Left lung (tissue), 10 donors: ENCODE results near the gene CPM. TPM values are rescaled to one million over a fixed set of nuclear protein-coding genes. Genes with fewer than 3 reads are reported as not detected.
A peak's percentile ranks its signal among the peaks of the same experiment; 100 is the strongest.

Source experiments
- ATAC-seq: fragments of 200-7000 bp; cut with Tn5 transposase; one replicate; pipeline ENCODE4 v1.9.1; 2020; ENCODE audit warnings: moderate library complexity
- DNase-seq, 4 donors: peaks; one replicate each; pipeline ENCODE4 v3.0.0-alpha.2; 2013 to 2020
- H3K27ac ChIP-seq, 2 donors: fragments of 200-600 bp; sonication (generic) in 1 of 2; one replicate each; pipeline versions ENCODE4 v1.5.0 to v1.8.0; 2020 to 2021
- H3K27me3 ChIP-seq, 2 donors: fragments of 200-600 bp; sonication (generic) in 1 of 2; one replicate each; pipeline versions ENCODE4 v1.5.0 to v1.8.0; 2020 to 2021
- H3K36me3 ChIP-seq, 2 donors: fragments of 200-600 bp; sonication (generic) in 1 of 2; one replicate each; pipeline versions ENCODE4 v1.5.0 to v1.8.0; 2020 to 2021
- H3K4me1 ChIP-seq, 2 donors: fragments of 200-600 bp; one replicate each; pipeline ENCODE4 v1.8.0; 2021
- H3K4me3 ChIP-seq, 2 donors: fragments of 200-600 bp; sonication (generic) in 1 of 2; one replicate each; pipeline versions ENCODE4 v1.5.0 to v1.8.0; 2020 to 2021; ENCODE audit warnings: mild to moderate bottlenecking in 1 of 2
- H3K9me3 ChIP-seq, 2 donors: fragments of 200-600 bp; sonication (generic) in 1 of 2; one replicate each; pipeline versions ENCODE4 v1.5.0 to v1.8.0; 2020 to 2021
- intact Hi-C, 2 donors: fragments of 100-400 bp; cut with DNase I; formaldehyde crosslinking; loops; one replicate each; pipeline versions ENCODE4 v1.11.2 to v1.14.2; 2022
- polyA plus RNA-seq, 6 donors: library from polyadenylated mRNA; unstranded; fragments of 120-200 nt; gene quantifications; one replicate each; pipeline ENCODE4 v1.2.1, GENCODE V29; 2013; ENCODE audit not compliant: insufficient read length in 6 of 6
- total RNA-seq, 2 donors: library from RNA; stranded (reverse); fragmentation: NEBNext Ultra II Directional; extraction: Animal tissue kit (Norgen Biotek cat#: 25700); gene quantifications; one replicate each; pipeline ENCODE4 v1.2.1, GENCODE V29; 2021
- TF ChIP-seq, protein P1 (sequence below), 2 donors: fragments of 200-600 bp; sonication (generic) in 1 of 2; IDR thresholded peaks; one replicate each; pipeline versions ENCODE4 v1.5.0 to v1.8.0; 2021; ENCODE audit warnings: antibody characterized with exemption in 2 of 2
- donor health status: DM: no; HTN: yes; CAD: no.
- donor health status: DM: no; HTN: no; CAD: no.

Gene CPM
- total and polyA plus RNA-seq, 8 donors = 180 to 708 (median 336) TPM

DNA sequence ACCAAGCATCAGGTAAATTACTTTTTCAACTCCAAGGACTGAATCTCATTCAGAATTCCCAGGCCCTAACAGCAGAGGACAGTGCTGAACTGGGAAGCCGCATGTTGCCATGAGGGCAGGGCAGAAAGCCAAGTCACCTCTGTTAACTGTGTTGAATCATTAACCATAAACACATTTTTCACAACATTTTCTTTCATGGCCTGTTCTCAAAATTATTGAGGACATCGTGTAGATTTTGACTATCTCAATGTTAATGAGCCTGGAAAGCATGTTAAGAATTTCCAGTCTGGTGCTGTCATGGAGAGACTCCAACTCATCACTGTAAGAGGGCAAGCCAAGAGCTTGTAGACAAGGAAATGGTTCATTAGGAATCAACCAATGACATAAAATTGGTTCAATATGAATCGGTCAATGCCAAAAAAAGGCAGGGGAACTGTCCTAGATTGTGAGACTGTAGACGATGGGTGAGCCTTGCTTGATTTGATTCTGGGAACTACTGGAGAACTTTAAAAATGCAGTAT is 33.7 kb downstream of the CPM start:
- TF ChIP-seq, protein P1, sequence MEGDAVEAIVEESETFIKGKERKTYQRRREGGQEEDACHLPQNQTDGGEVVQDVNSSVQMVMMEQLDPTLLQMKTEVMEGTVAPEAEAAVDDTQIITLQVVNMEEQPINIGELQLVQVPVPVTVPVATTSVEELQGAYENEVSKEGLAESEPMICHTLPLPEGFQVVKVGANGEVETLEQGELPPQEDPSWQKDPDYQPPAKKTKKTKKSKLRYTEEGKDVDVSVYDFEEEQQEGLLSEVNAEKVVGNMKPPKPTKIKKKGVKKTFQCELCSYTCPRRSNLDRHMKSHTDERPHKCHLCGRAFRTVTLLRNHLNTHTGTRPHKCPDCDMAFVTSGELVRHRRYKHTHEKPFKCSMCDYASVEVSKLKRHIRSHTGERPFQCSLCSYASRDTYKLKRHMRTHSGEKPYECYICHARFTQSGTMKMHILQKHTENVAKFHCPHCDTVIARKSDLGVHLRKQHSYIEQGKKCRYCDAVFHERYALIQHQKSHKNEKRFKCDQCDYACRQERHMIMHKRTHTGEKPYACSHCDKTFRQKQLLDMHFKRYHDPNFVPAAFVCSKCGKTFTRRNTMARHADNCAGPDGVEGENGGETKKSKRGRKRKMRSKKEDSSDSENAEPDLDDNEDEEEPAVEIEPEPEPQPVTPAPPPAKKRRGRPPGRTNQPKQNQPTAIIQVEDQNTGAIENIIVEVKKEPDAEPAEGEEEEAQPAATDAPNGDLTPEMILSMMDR (IDR thresholded peaks at IDR 0.05) = peak in 1 of 2 donors; percentile 17
- no peak overlapping the region for H3K4me3 ChIP-seq
- H3K4me1 ChIP-seq = peaks cover 4 to 29% of the 10 kb centered on the region in 2 donors
- intact Hi-C loops = no loop called here
- peak overlapping the region in 1 of 2 donors; percentile 2 for H3K27ac ChIP-seq
- DNase-seq = peak in 2 of 4 donors; percentile 39 to 56
- peaks cover 0 to 9% of the 10 kb centered on the region in 2 donors for H3K36me3 ChIP-seq
- H3K27me3 ChIP-seq = no peaks in the 10 kb centered on the region
- ATAC-seq = peak; percentile 67
- no peaks in the 10 kb centered on the region for H3K9me3 ChIP-seq

DNA sequence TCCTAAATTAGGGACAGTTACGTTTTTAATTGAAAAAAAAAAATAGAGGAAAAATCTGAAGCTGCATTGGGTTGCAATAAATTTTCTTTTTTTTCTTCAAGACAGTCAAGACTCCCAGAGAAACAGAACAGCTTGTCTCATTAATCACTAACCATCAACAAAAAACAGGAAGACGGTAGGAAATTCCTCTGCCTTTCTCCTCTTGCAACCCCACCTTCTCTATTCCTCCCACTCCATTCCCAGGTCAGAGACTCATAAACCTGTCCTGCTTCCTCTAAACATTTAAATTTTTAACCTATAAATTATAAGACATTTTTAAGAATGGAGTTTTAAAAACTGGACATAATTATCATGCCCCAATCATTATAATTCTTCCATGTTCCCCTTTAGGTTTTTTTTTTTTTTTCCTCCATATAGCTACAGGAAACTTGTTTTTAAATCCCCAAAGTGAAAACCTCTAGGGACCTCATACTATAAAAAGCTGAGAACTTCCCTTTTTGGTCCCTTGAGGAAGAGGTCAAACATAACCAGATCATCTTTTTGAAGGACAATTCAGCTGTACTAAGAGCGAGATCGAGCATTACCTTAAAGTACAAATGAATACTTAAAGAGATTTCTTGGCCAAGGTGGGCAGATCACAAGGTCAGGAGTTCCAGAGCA is 36.0 kb downstream of the CPM start:
- H3K36me3 ChIP-seq = peaks cover 0 to 9% of the 10 kb centered on the region in 2 donors
- no peak overlapping the region for H3K27ac ChIP-seq
- no peaks in the 10 kb centered on the region for H3K27me3 ChIP-seq
- ATAC-seq = no peak
- DNase-seq = no peak
- no peak overlapping the region for H3K4me3 ChIP-seq
- intact Hi-C loops = no loop called here
- no peaks in the 10 kb centered on the region for H3K9me3 ChIP-seq
- H3K4me1 ChIP-seq = peaks cover 4 to 24% of the 10 kb centered on the region in 2 donors
- TF ChIP-seq, protein P1 (IDR thresholded peaks at IDR 0.05) = no peak

DNA sequence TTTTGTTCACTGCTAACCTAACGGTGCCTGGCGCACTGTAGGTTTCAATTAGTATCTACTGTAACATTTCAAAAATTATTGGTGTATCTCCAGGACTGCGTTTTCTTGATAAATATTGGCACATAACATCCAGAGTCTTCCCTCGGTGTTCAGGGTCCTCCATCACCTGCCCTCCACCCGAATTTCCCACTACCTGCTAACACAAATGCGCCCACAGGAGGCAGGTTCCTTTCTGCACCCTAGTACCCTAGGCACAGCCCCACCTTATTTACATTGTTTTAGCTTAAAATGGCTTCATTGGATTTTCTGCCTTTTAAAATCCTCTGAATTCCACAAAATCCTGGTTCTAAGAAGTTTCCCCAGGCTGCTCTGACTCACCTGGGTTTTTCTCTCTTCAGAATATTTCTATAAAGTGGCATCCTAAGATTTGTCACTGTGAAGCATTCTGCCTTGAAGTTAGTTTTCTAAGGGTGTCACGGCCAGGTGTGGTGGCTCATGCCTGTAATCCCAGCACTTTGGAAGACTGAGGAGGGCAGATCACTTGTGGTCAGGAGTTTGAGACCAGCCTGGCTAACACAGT is 38.6 kb downstream of the CPM start:
- Histone ChIP-seq H3K27me3 (no peaks in the 10 kb centered on the region), H3K36me3 (peaks cover 0 to 9% of the 10 kb centered on the region in 2 donors), H3K9me3 (no peaks in the 10 kb centered on the region), H3K27ac (no peak overlapping the region), H3K4me3 (no peak overlapping the region), H3K4me1 (peaks cover 7 to 27% of the 10 kb centered on the region in 2 donors)
- TF ChIP-seq, protein P1 (IDR thresholded peaks at IDR 0.05) = no peak
- ATAC-seq (no peak), DNase-seq (no peak)
- intact Hi-C loops = no loop called here

DNA sequence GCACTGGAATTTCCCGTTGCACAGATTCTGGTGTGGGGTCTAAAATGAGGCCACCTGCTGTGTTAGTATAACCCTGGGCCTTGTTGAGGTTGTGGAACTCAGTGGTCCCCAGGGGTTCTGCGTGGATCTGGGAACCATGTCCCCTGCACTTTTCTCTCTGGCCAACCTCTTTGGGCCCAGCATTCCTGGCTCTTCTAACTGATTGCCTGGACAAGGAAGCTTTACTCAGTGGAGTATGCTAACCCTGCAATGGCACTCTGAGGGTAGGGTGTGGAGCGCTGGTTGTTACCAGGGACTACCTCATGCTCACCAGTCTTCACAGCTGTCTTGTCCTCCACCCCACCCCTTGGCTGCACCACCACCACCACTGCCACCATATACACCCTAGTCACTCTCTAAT is 39.2 kb downstream of the CPM start:
- Histone ChIP-seq H3K4me3 (no peak overlapping the region), H3K27me3 (no peaks in the 10 kb centered on the region), H3K9me3 (no peaks in the 10 kb centered on the region), H3K36me3 (peaks cover 0 to 9% of the 10 kb centered on the region in 2 donors), H3K27ac (no peak overlapping the region), H3K4me1 (peaks cover 7 to 22% of the 10 kb centered on the region in 2 donors)
- TF ChIP-seq, protein P1 (IDR thresholded peaks at IDR 0.05) = no peak
- intact Hi-C loops = no loop called here
- ATAC-seq = no peak
- no peak for DNase-seq

DNA sequence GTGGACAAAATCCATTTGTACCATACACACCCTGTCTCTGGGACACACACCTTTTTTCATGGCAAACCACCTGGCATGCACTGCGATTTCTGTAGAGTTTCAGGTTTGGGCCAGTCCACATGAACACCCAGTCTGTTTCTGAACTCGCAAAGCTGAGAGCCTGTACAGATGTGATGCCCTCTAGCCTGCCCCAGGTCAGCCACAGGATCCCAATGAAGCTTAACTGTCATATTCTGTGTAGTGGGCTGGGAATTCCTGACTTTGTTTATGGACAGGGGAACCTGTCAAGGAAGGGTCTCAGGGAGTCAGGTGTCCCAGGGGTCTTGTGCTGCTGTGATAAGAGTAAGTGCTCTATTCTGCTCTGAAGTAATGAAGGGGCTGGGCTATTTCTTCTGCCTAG is 39.8 kb downstream of the CPM start:
- no peak for ATAC-seq
- DNase-seq = no peak
- intact Hi-C loops = no loop called here
- TF ChIP-seq, protein P1 (IDR thresholded peaks at IDR 0.05) = no peak
- H3K27me3 ChIP-seq = no peaks in the 10 kb centered on the region
- H3K36me3 ChIP-seq = peaks cover 0 to 9% of the 10 kb centered on the region in 2 donors
- no peak overlapping the region for H3K4me3 ChIP-seq
- peaks cover 7 to 18% of the 10 kb centered on the region in 2 donors for H3K4me1 ChIP-seq
- H3K9me3 ChIP-seq = no peaks in the 10 kb centered on the region
- H3K27ac ChIP-seq = no peak overlapping the region
